ENCODE measurements around the gene AMPD2. TPM values are rescaled to one million over a fixed set of nuclear protein-coding genes. Genes with fewer than 3 reads are reported as not detected.

The AMPD2 gene
- total and polyA plus RNA-seq, 7 donors, result 6.5 to 47.5 (median 21.4) TPM

DNA sequence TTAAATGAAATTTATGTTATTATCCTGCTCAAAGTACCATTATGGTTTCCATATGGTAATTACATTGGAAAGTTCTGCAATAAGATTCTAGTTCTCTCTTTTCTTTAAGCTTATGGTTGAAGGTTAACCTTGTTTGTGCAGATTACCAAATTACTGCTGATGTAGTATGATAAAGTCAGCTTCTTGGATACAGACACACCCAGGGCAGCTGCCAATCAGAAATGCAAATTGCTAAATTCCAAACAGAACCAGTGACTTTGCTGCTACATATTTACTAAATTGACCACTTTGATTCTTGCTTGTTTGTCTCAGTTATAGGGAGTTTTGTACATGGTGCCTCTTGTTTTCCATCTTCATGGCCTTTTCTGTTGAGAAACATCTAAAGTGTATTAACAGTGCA, 26.7 kb upstream of the AMPD2 start:
- Histone ChIP-seq H3K9me3 (no peaks in the 10 kb centered on the region), H3K27me3 (no peaks in the 10 kb centered on the region), H3K4me1 (no peaks in the 10 kb centered on the region), H3K36me3 (peaks cover 5 to 93% (median 17%) of the 10 kb centered on the region in 4 donors), H3K4me3 (no peak overlapping the region), H3K27ac (no peak overlapping the region)
- no peak for DNase-seq
- no peak for TF ChIP-seq POLR2AphosphoS5 (IDR thresholded peaks at IDR 0.05)
- TF ChIP-seq POLR2A (IDR thresholded peaks at IDR 0.05), result no peak
- no peak for TF ChIP-seq EP300 (IDR thresholded peaks at IDR 0.05)
- TF ChIP-seq, protein P1, sequence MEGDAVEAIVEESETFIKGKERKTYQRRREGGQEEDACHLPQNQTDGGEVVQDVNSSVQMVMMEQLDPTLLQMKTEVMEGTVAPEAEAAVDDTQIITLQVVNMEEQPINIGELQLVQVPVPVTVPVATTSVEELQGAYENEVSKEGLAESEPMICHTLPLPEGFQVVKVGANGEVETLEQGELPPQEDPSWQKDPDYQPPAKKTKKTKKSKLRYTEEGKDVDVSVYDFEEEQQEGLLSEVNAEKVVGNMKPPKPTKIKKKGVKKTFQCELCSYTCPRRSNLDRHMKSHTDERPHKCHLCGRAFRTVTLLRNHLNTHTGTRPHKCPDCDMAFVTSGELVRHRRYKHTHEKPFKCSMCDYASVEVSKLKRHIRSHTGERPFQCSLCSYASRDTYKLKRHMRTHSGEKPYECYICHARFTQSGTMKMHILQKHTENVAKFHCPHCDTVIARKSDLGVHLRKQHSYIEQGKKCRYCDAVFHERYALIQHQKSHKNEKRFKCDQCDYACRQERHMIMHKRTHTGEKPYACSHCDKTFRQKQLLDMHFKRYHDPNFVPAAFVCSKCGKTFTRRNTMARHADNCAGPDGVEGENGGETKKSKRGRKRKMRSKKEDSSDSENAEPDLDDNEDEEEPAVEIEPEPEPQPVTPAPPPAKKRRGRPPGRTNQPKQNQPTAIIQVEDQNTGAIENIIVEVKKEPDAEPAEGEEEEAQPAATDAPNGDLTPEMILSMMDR (IDR thresholded peaks at IDR 0.05), result no peak
- intact Hi-C loops (cut with DNase I), result no loop called here

- TF ChIP-seq POLR2AphosphoS5 (IDR thresholded peaks at IDR 0.05) (no peak), POLR2A (IDR thresholded peaks at IDR 0.05) (no peak), EP300 (IDR thresholded peaks at IDR 0.05) (no peak)
- TF ChIP-seq, protein P1 (IDR thresholded peaks at IDR 0.05), result no peak
- H3K27ac ChIP-seq, result no peak overlapping the region
- no peaks in the 10 kb centered on the region for H3K4me1 ChIP-seq
- no peaks in the 10 kb centered on the region for H3K9me3 ChIP-seq
- peaks cover 0 to 66% (median 11%) of the 10 kb centered on the region in 4 donors for H3K36me3 ChIP-seq
- DNase-seq, result no peak
- intact Hi-C loops (cut with DNase I), result no loop called here
- WGBS, 2 donors, result 93 to 96% methylated on average over 2 of the region's 2 CpGs
- no peaks in the 10 kb centered on the region for H3K27me3 ChIP-seq
- H3K4me3 ChIP-seq, result no peak overlapping the region
Observed at GRCh38 chr1:109595531-109595930, 24.1 kb upstream of the AMPD2 start.

GRCh38 chr1:109598156-109598555, 21.5 kb upstream of the AMPD2 start:
- intact Hi-C loops (cut with DNase I), result no loop called here
- WGBS, 2 donors, result 89 to 91% methylated on average over 1 of the region's 1 CpG

GRCh38 chr1:109598655-109599054, 21.0 kb upstream of the AMPD2 start:
- WGBS, 2 donors, result 89 to 95% methylated on average over 5 of the region's 5 CpGs
- intact Hi-C loops (cut with DNase I), result no loop called here
- no peaks in the 10 kb centered on the region for H3K27me3 ChIP-seq

More at GRCh38 chr1:109598156-109598555, 21.5 kb upstream of the AMPD2 start:
- DNase-seq, result no peak
- H3K4me3 ChIP-seq, result no peak overlapping the region
- no peak overlapping the region for H3K27ac ChIP-seq
- no peak for TF ChIP-seq EP300 (IDR thresholded peaks at IDR 0.05)
- no peak for TF ChIP-seq POLR2A (IDR thresholded peaks at IDR 0.05)
- no peak for TF ChIP-seq POLR2AphosphoS5 (IDR thresholded peaks at IDR 0.05)
- TF ChIP-seq, protein P1 (IDR thresholded peaks at IDR 0.05), result no peak
- H3K4me1 ChIP-seq, result no peaks in the 10 kb centered on the region
- peaks cover 0 to 40% (median 3%) of the 10 kb centered on the region in 4 donors for H3K36me3 ChIP-seq
- H3K27me3 ChIP-seq, result no peaks in the 10 kb centered on the region
- no peaks in the 10 kb centered on the region for H3K9me3 ChIP-seq

More at GRCh38 chr1:109598655-109599054, 21.0 kb upstream of the AMPD2 start:
- Histone ChIP-seq H3K4me1 (no peaks in the 10 kb centered on the region), H3K36me3 (peaks cover 0 to 35% (median 3%) of the 10 kb centered on the region in 4 donors), H3K9me3 (no peaks in the 10 kb centered on the region), H3K27ac (no peak overlapping the region), H3K4me3 (no peak overlapping the region)
- TF ChIP-seq, protein P1 (IDR thresholded peaks at IDR 0.05), result no peak
- TF ChIP-seq POLR2AphosphoS5 (IDR thresholded peaks at IDR 0.05) (no peak), POLR2A (IDR thresholded peaks at IDR 0.05) (no peak), EP300 (IDR thresholded peaks at IDR 0.05) (no peak)
- DNase-seq, result no peak

All from sigmoid colon (tissue), 7 donors.